GM15510 (cell line): ENCODE results near the gene IFRD2.

Experiments
- POLR2A ChIP-seq: IDR thresholded peaks from 3 replicates; pipeline ENCODE4 v1.6.1; 2011; ENCODE audit warnings: borderline replicate concordance; ENCODE audit not compliant: insufficient read length; ENCODE audit errors: extremely low read depth

IFRD2 gene

DNA sequence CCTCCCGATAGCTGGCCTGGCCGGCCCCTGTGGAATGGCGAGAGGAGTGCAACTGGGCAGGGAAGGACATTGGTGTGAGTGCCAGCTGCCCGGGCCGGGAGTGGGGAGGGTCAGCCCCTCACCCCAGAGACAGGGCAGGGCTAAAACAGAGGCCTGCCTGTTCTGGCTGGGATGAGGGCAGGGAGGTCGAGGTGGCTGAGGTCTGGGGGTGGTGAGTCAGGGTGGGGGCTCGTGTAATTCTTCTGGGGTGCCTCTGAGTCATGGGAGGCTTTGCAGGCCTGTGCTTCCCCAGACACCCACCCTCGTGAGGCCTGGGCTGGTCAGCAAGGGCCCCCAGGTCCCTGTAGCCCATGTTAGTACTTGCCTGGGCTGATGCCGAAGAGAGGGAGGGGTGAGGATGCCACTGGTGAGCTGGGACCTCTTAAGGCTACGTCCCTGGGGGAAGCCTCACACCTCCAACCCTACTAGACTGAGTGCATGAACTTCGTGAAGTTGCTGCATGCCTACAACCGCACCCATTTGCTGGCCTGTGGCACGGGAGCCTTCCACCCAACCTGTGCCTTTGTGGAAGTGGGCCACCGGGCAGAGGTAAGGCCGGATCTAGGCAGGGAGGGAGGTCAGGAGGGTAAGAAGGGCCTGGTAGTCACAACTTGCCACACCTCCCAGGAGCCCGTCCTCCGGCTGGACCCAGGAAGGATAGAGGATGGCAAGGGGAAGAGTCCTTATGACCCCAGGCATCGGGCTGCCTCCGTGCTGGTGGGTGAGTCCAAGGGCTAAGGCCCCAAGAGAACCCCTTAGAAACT, 21.6 kb downstream of the IFRD2 start:
- no peak for TF ChIP-seq POLR2A

DNA sequence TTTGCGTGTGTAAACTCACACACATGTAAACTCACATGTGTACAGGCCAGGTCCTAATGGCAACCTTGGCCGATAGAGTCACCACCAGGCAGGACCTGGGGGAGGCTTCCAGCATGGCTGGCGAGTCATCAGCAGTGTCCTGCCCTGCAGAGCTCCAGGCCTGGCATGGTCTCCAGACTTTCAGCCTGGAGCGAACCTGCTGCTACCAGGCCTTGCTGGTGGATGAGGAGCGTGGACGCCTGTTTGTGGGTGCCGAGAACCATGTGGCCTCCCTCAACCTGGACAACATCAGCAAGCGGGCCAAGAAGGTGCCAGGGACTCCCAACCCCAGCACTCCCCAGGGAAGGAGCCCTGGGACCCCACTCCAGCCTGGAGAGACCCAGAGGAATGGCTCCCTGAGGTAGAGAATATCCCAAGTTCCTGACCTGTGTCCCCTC, 22.2 kb downstream of the IFRD2 start:
- no peak for TF ChIP-seq POLR2A

GRCh38 chr3:50269460-50269859, 22.8 kb downstream of the IFRD2 start:
- TF ChIP-seq POLR2A, result no peak

DNA sequence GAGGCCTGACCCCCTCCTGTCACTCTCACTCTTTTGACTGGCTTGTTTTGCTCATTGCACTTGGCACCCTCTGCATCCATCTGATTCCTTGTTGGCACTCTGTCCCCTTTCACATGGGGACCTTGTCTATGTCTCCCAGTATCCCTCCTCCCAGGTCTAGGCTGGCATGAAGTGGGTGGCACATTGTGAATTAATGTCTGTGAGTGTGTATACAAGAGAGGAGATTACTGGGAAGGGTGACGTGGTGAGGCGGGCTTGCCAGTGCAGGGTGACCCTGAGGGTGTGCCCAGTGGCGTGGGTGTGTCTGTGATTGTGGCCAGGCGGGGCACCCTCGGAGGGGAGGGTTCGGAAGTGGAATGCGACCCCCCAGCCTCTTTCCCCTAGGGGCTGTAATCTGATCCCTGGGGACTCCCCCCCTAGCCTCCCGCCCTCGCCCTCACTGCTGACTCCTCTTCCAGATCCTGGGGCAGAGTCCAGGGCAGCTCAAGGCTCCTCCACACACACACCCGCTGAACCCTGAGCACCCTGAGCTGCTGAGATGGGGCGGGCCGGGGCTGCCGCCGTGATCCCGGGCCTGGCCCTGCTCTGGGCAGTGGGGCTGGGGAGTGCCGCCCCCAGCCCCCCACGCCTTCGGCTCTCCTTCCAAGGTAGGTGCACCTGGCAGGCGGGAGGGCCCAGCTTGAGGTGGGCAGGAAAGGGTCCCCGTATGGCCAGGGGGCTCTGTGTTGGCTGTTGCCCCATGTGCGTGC, 23.4 kb downstream of the IFRD2 start, which contains the start of gene SEMA3B:
SEMA3B (plus strand) TSS at position 445 of the 749 bp plus-strand sequence; CDS start at position 539, 94 bp downstream.
- TF ChIP-seq POLR2A, result no peak

DNA sequence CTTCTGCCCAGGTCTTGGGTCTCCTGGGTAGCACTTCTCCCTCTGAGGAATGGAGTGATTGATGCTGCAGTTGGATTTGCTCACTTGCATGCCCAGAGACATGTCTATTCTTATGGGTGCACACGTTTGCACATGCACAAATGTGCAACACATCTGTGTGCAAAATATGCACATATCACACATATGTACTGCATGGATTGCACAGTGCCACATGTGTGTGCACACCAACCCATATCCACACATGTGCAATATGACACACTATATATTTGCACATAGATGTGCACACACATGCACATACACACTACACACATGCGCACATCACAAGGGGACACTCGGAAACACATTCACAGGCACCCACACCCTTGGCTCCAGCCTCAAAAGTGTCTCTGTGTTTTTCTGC, 24.0 kb downstream of the IFRD2 start:
- TF ChIP-seq POLR2A, result no peak

DNA sequence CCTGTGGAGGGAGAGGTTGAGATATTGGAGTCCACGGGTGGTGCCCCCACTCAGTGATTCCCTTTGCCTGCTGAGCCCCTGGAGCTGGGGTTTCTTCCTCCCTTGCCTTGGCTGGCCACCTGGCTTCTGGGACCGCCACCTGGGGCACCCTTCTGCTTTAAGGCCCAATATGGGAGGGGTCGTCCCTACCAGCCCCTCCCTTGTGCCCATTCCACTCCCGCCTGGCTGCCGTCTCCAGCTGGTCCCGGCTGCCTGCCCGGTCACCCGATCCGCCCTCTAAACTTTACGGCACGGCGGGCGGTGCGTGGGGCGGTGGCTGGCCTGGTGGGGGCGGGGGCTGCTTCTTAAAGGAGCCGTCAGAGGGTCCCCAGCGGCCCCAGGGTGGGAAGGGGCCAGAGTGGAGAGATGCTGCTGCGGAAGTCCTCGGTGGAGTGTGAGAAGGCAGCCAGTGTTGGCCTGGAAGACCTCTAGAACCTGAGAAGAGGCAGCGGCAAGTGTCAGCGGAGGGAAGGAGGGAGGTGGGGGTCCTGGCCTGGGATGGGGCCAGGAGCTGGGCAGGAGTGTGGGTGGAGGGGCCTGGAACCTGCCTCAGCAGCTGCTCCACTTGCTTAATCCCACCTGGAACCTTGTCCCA, 24.8 kb downstream of the IFRD2 start:
- no peak for TF ChIP-seq POLR2A

DNA sequence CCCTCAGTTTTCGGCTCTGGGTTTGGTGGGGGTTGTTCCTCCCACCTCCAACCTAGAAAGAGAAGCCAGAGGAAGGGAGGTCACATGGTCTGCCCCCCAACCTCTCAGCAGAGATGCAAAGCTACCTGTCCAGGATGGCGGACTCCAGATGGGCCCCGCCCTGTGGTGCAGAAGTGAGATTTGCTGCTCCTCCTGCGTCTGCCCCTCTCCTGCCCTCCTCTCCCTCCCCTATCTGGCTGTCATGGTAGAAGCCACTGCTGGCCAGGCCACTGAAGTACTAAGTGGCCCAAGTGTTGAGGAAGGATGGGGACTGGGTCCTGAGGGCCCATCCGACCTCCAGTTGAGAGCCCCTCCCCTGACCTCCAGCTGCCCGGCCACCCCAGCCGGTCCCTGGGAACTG, 25.4 kb downstream of the IFRD2 start:
- TF ChIP-seq POLR2A, result no peak

DNA sequence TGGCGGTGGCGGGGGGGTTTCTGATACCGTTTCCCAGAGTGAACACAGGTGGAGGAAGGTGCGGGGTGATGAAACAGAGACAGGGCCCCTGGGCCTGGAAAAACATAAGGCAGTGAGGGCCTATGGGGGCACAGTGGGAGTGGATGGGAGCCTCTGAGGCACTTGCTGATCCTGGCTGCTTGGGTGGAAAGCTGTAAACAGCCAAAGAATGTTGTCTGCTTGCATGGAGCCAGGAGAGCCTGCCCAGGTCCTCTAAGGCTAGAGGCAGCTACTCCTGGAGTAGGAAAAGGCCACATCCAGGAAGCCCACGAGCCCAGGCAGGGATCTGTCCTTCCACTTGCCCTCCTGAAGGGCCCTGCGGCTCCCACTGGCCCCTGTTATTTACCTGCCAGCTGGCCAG, 26.2 kb downstream of the IFRD2 start:
- TF ChIP-seq POLR2A, result no peak

DNA sequence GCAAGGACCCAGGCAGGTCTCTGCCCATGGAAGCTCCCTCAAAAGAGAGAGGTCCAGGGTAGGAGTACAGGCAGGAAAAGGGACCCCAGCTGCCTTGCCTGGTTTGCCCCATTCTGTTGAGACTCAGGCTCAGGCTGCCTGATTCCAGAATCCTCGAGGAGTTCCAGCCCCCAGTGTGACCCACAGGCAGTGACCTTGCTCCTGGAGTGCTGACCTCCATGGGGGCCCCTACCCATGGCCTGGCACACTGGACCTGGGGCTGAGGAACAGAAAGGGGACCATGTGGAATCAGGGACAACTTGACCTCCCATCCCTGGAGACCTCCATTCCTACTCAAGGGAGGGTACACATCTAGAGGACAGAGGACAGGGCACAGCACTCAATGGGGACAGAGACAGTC, 26.7 kb downstream of the IFRD2 start:
- no peak for TF ChIP-seq POLR2A

DNA sequence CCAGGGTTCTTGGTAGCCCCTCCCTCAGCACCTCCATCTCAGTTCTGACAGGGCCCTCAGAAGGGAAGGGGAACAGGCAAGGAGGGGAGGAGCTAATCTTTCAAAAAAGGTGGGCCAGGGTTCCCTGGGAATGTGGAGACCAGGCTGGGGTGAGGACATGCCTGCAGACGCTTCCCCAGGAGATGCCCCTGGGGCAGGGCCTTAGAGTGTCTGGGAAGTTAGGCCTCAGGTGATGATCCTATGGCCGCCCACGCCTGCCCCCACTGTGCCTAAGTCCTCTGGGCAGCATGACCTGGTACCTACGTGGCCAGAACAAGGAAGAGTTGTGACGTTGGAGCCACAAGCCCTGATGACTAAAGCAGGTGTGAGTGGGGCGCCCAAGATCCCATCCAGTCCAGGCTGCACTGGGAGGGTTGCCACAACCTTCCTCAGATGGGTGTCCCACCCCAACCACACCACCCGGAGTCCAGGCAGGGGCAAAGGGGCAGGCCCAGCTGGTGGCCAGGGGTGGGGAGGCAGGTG, 27.2 kb downstream of the IFRD2 start:
- TF ChIP-seq POLR2A, result no peak

DNA sequence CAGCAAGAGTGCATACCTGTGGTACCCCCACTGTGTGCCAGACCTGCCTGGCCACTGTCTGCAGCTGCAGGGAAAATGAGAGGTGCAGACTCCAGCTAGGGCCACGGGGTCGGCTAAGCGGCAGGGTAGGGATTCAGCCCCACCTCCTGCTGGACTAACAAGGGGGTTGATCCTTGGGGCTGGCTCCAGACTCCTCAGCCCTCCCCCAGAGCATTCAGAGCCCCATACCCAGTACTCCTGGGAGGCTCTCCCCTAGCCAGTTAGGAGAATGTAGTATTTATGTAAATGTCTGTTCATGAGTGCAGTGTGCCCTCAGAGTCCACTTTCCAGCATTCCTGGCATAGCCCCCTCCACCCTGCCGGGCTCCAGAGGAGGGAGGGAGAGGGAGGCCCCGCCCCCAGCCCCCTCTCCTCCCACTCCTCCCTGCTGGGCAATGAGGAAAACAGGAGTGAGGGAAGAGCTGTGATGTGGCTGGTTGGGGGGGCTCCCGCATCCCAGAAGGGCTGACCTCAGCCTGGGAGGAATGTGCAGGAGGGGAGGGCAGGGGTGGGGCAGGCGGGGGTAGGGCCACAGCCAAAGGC, 27.8 kb downstream of the IFRD2 start:
- TF ChIP-seq POLR2A, result no peak

DNA sequence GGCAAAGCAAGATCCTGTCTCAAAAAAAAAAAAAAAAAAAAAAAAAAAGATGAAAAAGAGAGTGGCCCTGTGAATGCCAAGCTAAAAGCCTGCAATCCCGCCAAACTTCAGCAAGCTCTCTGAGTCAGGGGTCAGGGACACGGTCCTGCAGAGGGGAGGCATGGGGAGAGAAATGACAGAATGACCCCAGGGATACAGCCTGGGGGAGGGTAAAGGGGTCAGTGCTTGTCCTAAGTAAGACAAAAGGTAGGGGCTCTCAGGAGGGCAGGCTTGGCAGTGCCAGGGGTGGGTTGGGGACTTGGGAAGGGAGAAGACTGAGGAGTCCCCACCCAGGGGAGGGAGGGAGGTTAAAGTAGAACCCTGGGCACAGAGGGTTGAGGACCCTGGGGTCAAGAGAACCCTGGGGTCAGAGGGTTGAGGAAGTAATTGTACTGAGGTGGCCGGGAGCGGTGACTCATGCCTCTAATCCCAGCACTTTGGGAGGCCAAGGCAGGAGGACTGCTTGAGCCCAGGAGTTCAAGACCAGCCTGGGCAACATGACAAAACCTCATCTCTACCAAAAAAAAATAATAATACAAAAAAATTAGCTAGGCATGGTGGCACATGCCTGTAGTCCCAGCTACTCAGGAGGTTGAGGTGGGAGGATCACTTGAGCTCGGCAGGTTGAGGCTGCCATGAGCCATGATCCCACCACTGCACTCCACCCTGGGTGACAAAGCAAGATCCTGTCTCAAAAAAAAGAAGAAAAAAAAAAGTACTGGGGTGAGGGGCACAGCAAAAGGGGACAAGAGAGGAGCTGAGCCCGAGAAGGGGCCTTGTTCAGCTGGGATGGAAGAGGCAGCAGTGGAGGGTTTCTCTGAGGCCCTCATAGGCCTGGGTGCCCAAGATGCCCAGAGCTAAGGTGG, 28.5 kb downstream of the IFRD2 start:
- TF ChIP-seq POLR2A, result no peak

DNA sequence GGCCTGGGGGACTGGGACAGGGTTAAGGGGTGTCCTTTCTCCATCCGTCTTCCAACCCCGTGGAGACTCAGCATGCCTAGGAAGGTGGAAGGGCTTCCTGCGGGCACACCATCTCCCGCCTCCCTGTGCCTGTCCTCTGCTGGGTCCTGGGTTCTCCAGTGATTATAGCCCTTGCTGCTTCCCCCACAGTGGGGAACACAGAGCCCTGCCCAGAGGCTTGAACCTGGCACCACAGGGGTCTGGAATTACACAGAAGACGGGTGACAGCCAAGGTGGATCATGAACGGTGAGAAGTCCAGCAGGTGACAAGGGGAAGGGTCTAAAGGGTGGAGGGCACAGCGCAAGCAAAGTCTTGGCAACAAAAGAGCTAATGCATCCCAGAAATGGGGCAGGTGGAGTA, 29.5 kb downstream of the IFRD2 start:
- no peak for TF ChIP-seq POLR2A

DNA sequence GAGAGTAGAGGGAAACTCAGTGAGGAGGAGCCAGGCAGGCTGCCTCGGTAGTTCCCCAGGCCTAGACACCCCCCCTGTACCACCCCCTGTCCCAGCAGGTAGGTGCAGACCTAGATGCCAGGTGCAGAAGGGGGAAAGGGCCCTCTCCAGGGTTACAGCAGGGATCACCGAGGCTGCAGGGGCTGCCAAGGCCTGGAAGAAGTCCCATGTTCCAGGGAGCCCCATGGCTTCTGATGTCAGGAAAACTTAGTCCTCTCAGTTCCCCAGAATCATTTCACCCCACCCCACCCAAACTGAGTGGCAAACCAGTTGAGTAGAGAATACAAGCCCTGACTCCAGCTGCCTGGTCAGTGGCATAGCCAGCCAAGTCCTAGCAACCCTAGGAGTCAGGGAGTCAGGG, 30.7 kb downstream of the IFRD2 start:
- TF ChIP-seq POLR2A, result no peak
